ENCODE data around the gene PDGFB.

GRCh38 chr22:39224550-39224949 lies 20.2 kb downstream of the PDGFB start:
- TF ChIP-seq, protein P1, sequence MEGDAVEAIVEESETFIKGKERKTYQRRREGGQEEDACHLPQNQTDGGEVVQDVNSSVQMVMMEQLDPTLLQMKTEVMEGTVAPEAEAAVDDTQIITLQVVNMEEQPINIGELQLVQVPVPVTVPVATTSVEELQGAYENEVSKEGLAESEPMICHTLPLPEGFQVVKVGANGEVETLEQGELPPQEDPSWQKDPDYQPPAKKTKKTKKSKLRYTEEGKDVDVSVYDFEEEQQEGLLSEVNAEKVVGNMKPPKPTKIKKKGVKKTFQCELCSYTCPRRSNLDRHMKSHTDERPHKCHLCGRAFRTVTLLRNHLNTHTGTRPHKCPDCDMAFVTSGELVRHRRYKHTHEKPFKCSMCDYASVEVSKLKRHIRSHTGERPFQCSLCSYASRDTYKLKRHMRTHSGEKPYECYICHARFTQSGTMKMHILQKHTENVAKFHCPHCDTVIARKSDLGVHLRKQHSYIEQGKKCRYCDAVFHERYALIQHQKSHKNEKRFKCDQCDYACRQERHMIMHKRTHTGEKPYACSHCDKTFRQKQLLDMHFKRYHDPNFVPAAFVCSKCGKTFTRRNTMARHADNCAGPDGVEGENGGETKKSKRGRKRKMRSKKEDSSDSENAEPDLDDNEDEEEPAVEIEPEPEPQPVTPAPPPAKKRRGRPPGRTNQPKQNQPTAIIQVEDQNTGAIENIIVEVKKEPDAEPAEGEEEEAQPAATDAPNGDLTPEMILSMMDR (IDR thresholded peaks at IDR 0.05), result no peak
- no peak for TF ChIP-seq POLR2A (IDR thresholded peaks at IDR 0.05)

Measured in vagina (tissue), 2 donors.